ENCODE measurements around the gene CERS6. TPM values are rescaled to one million over a fixed set of nuclear protein-coding genes. Genes with fewer than 3 reads are reported as not detected.

The CERS6 gene
- total RNA-seq, 4 donors from 2014 or later, result 46.6 to 67.7 (median 53.6) TPM

DNA sequence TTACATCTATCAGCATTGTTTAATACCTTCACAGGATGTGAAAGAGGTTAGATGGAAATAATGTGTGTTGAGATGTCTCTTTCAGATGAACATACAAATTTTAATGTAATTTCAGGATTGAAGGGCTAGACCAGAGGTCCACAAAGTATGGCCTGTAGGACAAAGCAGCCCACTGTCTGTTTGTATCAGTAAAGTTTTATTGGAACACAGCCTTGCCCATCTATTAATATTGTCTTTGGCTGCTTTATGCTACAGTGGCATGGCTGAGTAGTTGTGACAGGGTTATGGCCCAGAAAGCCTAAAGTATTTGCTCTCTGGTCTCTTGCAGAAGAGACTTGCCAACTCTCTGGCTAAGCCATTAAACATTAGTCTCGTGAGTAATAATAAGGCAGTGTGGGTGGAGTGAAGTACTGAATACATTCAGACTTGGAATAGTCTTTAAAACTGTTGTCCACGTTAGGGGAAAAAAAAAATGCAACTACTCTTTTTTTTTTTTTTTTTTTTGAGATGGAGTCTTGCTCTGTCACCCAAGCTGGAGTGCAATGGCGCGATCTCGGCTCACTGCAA lies 271.9 kb downstream of the CERS6 start:
- Histone ChIP-seq H3K4me1 (peaks cover 5 to 19% (median 8%) of the 10 kb centered on the region in 4 donors), H3K27ac (replicated peaks in 1 of 4) (no peak overlapping the region), H3K27me3 (no peaks in the 10 kb centered on the region), H3K9me3 (no peaks in the 10 kb centered on the region), H3K36me3 (peaks cover 0 to 15% (median 5%) of the 10 kb centered on the region in 4 donors), H3K4me3 (no peak overlapping the region)
- DNase-seq (ENCODE audit: extremely low spot score), result no peak
- intact Hi-C loops (cut with DNase I), result no loop called here
- no peak for TF ChIP-seq POLR2A (IDR thresholded peaks at IDR 0.05; ENCODE audit: low read depth)
- TF ChIP-seq, protein P1, sequence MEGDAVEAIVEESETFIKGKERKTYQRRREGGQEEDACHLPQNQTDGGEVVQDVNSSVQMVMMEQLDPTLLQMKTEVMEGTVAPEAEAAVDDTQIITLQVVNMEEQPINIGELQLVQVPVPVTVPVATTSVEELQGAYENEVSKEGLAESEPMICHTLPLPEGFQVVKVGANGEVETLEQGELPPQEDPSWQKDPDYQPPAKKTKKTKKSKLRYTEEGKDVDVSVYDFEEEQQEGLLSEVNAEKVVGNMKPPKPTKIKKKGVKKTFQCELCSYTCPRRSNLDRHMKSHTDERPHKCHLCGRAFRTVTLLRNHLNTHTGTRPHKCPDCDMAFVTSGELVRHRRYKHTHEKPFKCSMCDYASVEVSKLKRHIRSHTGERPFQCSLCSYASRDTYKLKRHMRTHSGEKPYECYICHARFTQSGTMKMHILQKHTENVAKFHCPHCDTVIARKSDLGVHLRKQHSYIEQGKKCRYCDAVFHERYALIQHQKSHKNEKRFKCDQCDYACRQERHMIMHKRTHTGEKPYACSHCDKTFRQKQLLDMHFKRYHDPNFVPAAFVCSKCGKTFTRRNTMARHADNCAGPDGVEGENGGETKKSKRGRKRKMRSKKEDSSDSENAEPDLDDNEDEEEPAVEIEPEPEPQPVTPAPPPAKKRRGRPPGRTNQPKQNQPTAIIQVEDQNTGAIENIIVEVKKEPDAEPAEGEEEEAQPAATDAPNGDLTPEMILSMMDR (IDR thresholded peaks at IDR 0.05), result no peak
- no peak for TF ChIP-seq EP300 (IDR thresholded peaks at IDR 0.05)
- TF ChIP-seq POLR2AphosphoS5 (IDR thresholded peaks at IDR 0.05), result no peak
- 85% methylated on average over 5 of the region's 5 CpGs for WGBS

DNA sequence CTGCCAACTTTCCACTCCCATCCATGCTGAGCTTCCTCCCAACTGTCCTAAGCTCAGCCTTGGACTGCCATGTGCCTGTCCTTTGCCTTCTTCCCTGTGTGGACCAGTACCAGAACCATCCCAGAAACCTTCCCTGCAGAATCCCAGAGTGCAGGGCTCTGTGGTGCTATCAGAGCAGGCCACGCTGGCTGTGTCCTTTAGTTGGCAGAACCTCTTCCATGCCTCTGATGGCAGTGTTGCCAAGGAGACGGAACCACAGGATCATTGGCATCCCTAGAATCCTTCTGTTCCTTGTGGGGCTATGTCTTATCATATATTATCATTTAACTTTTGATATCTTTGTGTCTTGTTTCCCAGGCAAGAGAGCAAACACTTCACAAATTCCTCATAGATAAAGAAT lies 273.4 kb downstream of the CERS6 start:
- WGBS, result 100% methylated on average over 2 of the region's 2 CpGs
- DNase-seq (ENCODE audit: extremely low spot score), result no peak
- Histone ChIP-seq H3K27me3 (no peaks in the 10 kb centered on the region), H3K27ac (replicated peaks in 1 of 4) (no peak overlapping the region), H3K36me3 (peaks cover 0 to 8% (median 5%) of the 10 kb centered on the region in 4 donors), H3K4me3 (no peak overlapping the region), H3K9me3 (no peaks in the 10 kb centered on the region), H3K4me1 (peaks cover 10 to 28% (median 11%) of the 10 kb centered on the region in 4 donors)
- intact Hi-C loops (cut with DNase I), result no loop called here
- TF ChIP-seq EP300 (IDR thresholded peaks at IDR 0.05), result no peak
- no peak for TF ChIP-seq POLR2A (IDR thresholded peaks at IDR 0.05; ENCODE audit: low read depth)
- TF ChIP-seq POLR2AphosphoS5 (IDR thresholded peaks at IDR 0.05), result no peak
- TF ChIP-seq, protein P1 (IDR thresholded peaks at IDR 0.05), result no peak

DNA sequence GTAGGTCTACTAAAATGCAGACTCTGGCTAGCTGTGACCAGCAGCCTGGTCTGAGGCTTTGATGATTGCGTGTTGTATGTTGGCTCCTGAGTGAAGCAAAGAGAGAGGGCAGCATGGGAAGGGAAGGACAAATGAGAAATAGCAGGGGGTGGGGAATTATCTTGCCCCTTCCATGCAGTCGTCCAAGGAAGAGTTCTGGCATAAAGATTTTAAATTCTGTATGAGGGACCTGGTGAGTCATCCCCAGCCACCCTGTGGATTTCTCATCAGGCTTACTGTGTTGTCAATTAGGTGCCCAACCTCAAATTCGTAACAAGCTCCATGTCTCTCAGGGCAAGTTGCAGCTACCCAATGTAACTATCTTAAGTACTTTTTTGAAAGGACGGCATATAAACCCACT lies 274.3 kb downstream of the CERS6 start:
- peaks cover 0 to 3% (median 0%) of the 10 kb centered on the region in 4 donors for H3K36me3 ChIP-seq
- no peaks in the 10 kb centered on the region for H3K27me3 ChIP-seq
- 72% methylated on average over 4 of the region's 4 CpGs for WGBS
- peaks cover 10 to 28% (median 13%) of the 10 kb centered on the region in 4 donors for H3K4me1 ChIP-seq
- H3K4me3 ChIP-seq, result no peak overlapping the region
- no peak for TF ChIP-seq POLR2AphosphoS5 (IDR thresholded peaks at IDR 0.05)
- no peak for TF ChIP-seq EP300 (IDR thresholded peaks at IDR 0.05)
- TF ChIP-seq POLR2A (IDR thresholded peaks at IDR 0.05; ENCODE audit: low read depth), result no peak
- TF ChIP-seq, protein P1 (IDR thresholded peaks at IDR 0.05), result no peak
- DNase-seq (ENCODE audit: extremely low spot score), result no peak
- H3K9me3 ChIP-seq, result no peaks in the 10 kb centered on the region
- intact Hi-C loops (cut with DNase I), result no loop called here
- no peak overlapping the region for H3K27ac ChIP-seq (replicated peaks in 1 of 4)

DNA sequence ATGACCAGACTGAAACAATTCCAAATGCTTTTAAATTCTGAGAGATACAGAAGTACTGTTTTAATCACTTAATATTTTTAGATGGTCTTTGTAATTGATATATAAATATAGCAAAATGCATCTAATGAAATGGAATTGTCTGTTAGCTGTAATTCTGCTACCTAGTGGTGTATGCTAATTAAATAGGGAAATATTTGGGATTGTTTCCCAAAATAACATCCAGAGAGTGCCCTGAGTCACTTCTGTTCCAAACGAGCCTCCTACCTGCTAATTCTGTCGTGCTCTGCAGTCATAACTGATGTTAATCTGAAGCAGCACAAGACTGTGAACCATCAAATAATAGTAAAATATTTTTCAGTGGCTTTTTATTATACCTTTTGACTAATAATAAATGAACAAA lies 274.9 kb downstream of the CERS6 start:
- no peak overlapping the region for H3K27ac ChIP-seq (replicated peaks in 1 of 4)
- H3K27me3 ChIP-seq, result no peaks in the 10 kb centered on the region
- intact Hi-C loops (cut with DNase I), result no loop called here
- H3K9me3 ChIP-seq, result no peaks in the 10 kb centered on the region
- no peak for TF ChIP-seq POLR2A (IDR thresholded peaks at IDR 0.05; ENCODE audit: low read depth)
- TF ChIP-seq, protein P1 (IDR thresholded peaks at IDR 0.05), result no peak
- no peak for TF ChIP-seq EP300 (IDR thresholded peaks at IDR 0.05)
- no peak for TF ChIP-seq POLR2AphosphoS5 (IDR thresholded peaks at IDR 0.05)
- H3K4me3 ChIP-seq, result no peak overlapping the region
- peaks cover 0 to 3% (median 0%) of the 10 kb centered on the region in 4 donors for H3K36me3 ChIP-seq
- no peak for DNase-seq (ENCODE audit: extremely low spot score)
- peaks cover 10 to 28% (median 13%) of the 10 kb centered on the region in 4 donors for H3K4me1 ChIP-seq
- 42% methylated on average over 2 of the region's 2 CpGs for WGBS

DNA sequence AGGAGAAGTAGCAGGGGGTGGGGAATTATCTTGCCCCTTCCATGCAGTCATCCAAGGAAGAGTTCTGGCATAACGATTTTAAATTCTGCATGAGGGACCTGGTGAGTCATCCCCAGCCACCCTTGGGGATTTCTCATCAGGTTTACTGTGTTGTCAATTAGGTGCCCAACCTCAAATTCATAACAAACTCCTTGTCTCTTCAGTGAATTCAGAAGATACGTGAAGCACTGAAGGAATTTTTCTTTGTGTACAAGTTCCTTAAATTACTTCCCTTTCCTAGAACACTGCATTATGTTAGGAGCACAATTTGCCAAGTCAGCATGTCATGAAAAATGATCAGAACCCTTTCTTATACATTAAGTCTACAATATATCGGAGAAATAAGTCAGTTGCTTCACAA lies 275.5 kb downstream of the CERS6 start:
- WGBS, result 52% methylated on average over 3 of the region's 3 CpGs
- Histone ChIP-seq H3K9me3 (no peaks in the 10 kb centered on the region), H3K27me3 (no peaks in the 10 kb centered on the region), H3K36me3 (peaks cover 0 to 3% (median 0%) of the 10 kb centered on the region in 4 donors), H3K4me1 (peaks cover 10 to 28% (median 13%) of the 10 kb centered on the region in 4 donors), H3K27ac (replicated peaks in 1 of 4) (no peak overlapping the region), H3K4me3 (no peak overlapping the region)
- no peak for DNase-seq (ENCODE audit: extremely low spot score)
- intact Hi-C loops (cut with DNase I), result no loop called here
- TF ChIP-seq POLR2A (IDR thresholded peaks at IDR 0.05; ENCODE audit: low read depth) (no peak), POLR2AphosphoS5 (IDR thresholded peaks at IDR 0.05) (no peak), EP300 (IDR thresholded peaks at IDR 0.05) (no peak)
- TF ChIP-seq, protein P1 (IDR thresholded peaks at IDR 0.05), result no peak

All from esophagus muscularis mucosa (tissue), 4 donors.